Endodermal cell (in vitro differentiated cells): ENCODE results near the gene HAPLN3. TPM values are rescaled to one million over a fixed set of nuclear protein-coding genes. Genes with fewer than 3 reads are reported as not detected.
A peak's percentile ranks its signal among the peaks of the same experiment; 100 is the strongest.

Experiments used
- DNase-seq: peaks from one replicate; pipeline ENCODE4 v3.0.0-alpha.2; 2017
- H3K27ac ChIP-seq: 2 replicates; pipeline ENCODE4 v1.5.1; 2013; ENCODE audit warnings: mild to moderate bottlenecking, low read depth, low read length, moderate library complexity
- H3K27me3 ChIP-seq: 2 replicates; pipeline ENCODE4 v1.6.1; 2013; ENCODE audit warnings: mild to moderate bottlenecking, low read length, moderate library complexity; ENCODE audit not compliant: insufficient read depth, control insufficient read depth, poor library complexity, severe bottlenecking
- H3K36me3 ChIP-seq: 2 replicates; pipeline ENCODE4 v1.7.0; 2013; ENCODE audit warnings: mild to moderate bottlenecking, low read length, moderate library complexity; ENCODE audit not compliant: control insufficient read depth, insufficient read depth
- H3K4me1 ChIP-seq: one replicate; pipeline ENCODE4 v1.7.0; 2013; ENCODE audit warnings: low read length; ENCODE audit not compliant: control insufficient read depth, insufficient read depth
- H3K4me3 ChIP-seq: 2 replicates; pipeline ENCODE4 v1.5.1; 2013; ENCODE audit warnings: mild to moderate bottlenecking, low read length, moderate library complexity
- H3K9ac ChIP-seq: 2 replicates; pipeline ENCODE4 v1.6.1; 2013; ENCODE audit warnings: mild to moderate bottlenecking, low read length, moderate library complexity; ENCODE audit not compliant: poor library complexity, severe bottlenecking; ENCODE audit errors: extremely low read depth
- H3K9me3 ChIP-seq: 2 replicates; pipeline ENCODE4 v1.6.1; 2013; ENCODE audit warnings: mild to moderate bottlenecking, low read length, moderate library complexity; ENCODE audit not compliant: control insufficient read depth
- H3K27ac Mint-ChIP-seq: 2 replicates; pipeline ENCODE4 v1.8.0; 2020; ENCODE audit warnings: mixed read lengths
- H3K27me3 Mint-ChIP-seq: 2 replicates; pipeline ENCODE4 v1.8.0; 2021; ENCODE audit warnings: mild to moderate bottlenecking, mixed read lengths; ENCODE audit not compliant: insufficient read depth
- H3K36me3 Mint-ChIP-seq: 2 replicates; pipeline ENCODE4 v1.8.0; 2020; ENCODE audit warnings: low read depth, mixed read lengths
- H3K4me1 Mint-ChIP-seq: 2 replicates; pipeline ENCODE4 v1.8.0; 2020; ENCODE audit warnings: mixed read lengths
- H3K4me3 Mint-ChIP-seq: 2 replicates; pipeline ENCODE4 v1.8.0; 2020; ENCODE audit warnings: mild to moderate bottlenecking, moderate library complexity, mixed read lengths
- H3K9me3 Mint-ChIP-seq: 2 replicates; pipeline ENCODE4 v1.8.0; 2020; ENCODE audit warnings: mild to moderate bottlenecking, mixed read lengths
- CTCF ChIP-seq: fragments of 200-600 bp; sonication (generic); conservative IDR thresholded peaks from 2 replicates; pipeline ENCODE4 v1.5.0; 2021; ENCODE audit warnings: antibody characterized with exemption, mild to moderate bottlenecking
- WGBS, 2 experiments: methylation state at CpG; one replicate each; pipeline versions ENCODE4 v1.1.5 to v1.1.7; 2013; ENCODE audit warnings: missing lambda C conversion rate in 2 of 2, mixed read lengths in 1 of 2; ENCODE audit not compliant: insufficient coverage in 1 of 2, insufficient read length in 1 of 2; 5-methylcytosine and 5-hydroxymethylcytosine counted together
- total RNA-seq, 2 donors: library from RNA; stranded (reverse); fragmentation: NEBNext Ultra II Directional in 1 of 2; extraction: Animal tissue kit (Norgen Biotek cat#: 25700) in 1 of 2; gene quantifications; 2 replicates in 1 of 2; 3 replicates in 1 of 2; pipeline ENCODE4 v1.2.1, GENCODE V29; 2021

HAPLN3 gene
- total RNA-seq, 2 donors from 2014 or later = 5.8 to 15.6 TPM

- peaks cover 42% of the 10 kb centered on the region for H3K36me3 Mint-ChIP-seq
- no peak overlapping the region for H3K27ac Mint-ChIP-seq
- WGBS, 2 experiments = 94 to 100% methylated on average over 4 to 15 of the region's 15 CpGs
- Histone ChIP-seq H3K4me3 (no peak overlapping the region), H3K36me3 (peaks cover 32% of the 10 kb centered on the region), H3K9me3 (no peaks in the 10 kb centered on the region), H3K27me3 (peaks cover 31% of the 10 kb centered on the region), H3K9ac (no peak overlapping the region), H3K4me1 (no peaks in the 10 kb centered on the region), H3K27ac (no peak overlapping the region)
- peaks cover 24% of the 10 kb centered on the region for H3K27me3 Mint-ChIP-seq
- TF ChIP-seq CTCF = no peak
- H3K4me1 Mint-ChIP-seq = peaks cover 26% of the 10 kb centered on the region
- no peaks in the 10 kb centered on the region for H3K9me3 Mint-ChIP-seq
- no peak overlapping the region for H3K4me3 Mint-ChIP-seq
- no peak for DNase-seq
Observed at GRCh38 chr15:88898736-88899135, 3.4 kb upstream of the HAPLN3 start.

- Mint-ChIP-seq H3K9me3 (no peaks in the 10 kb centered on the region), H3K27ac (peak overlapping the region; percentile 85), H3K36me3 (peaks cover 32% of the 10 kb centered on the region), H3K27me3 (peaks cover 35% of the 10 kb centered on the region), H3K4me3 (no peak overlapping the region), H3K4me1 (peaks cover 26% of the 10 kb centered on the region)
- Histone ChIP-seq H3K4me3 (no peak overlapping the region), H3K36me3 (peaks cover 25% of the 10 kb centered on the region), H3K9me3 (no peaks in the 10 kb centered on the region), H3K9ac (no peak overlapping the region), H3K27ac (no peak overlapping the region), H3K27me3 (peaks cover 34% of the 10 kb centered on the region), H3K4me1 (no peaks in the 10 kb centered on the region)
- peak; percentile 39 for TF ChIP-seq CTCF
- DNase-seq = peak; percentile 77
- 75 to 89% methylated on average over 6 to 12 of the region's 12 CpGs for WGBS, 2 experiments
Observed at GRCh38 chr15:88897456-88898194, 2.3 kb upstream of the HAPLN3 start.

- H3K36me3 Mint-ChIP-seq = peaks cover 26% of the 10 kb centered on the region
- Histone ChIP-seq H3K9ac (no peak overlapping the region), H3K27me3 (peaks cover 34% of the 10 kb centered on the region), H3K36me3 (peaks cover 20% of the 10 kb centered on the region), H3K4me1 (no peaks in the 10 kb centered on the region), H3K9me3 (no peaks in the 10 kb centered on the region), H3K27ac (peak overlapping the region; percentile 22), H3K4me3 (no peak overlapping the region)
- WGBS, 2 experiments = 80 to 92% methylated on average over 2 to 8 of the region's 8 CpGs
- no peak for TF ChIP-seq CTCF
- no peak overlapping the region for H3K27ac Mint-ChIP-seq
- H3K4me1 Mint-ChIP-seq = peaks cover 26% of the 10 kb centered on the region
- H3K9me3 Mint-ChIP-seq = no peaks in the 10 kb centered on the region
- DNase-seq = no peak
- H3K27me3 Mint-ChIP-seq = peaks cover 35% of the 10 kb centered on the region
- H3K4me3 Mint-ChIP-seq = no peak overlapping the region
Observed at GRCh38 chr15:88897142-88897455, 1.8 kb upstream of the HAPLN3 start.
